Keratinocyte (primary cell): ENCODE data around the gene OXSR1. TPM values are rescaled to one million over a fixed set of nuclear protein-coding genes. Genes with fewer than 3 reads are reported as not detected.

Source experiments
- DNase-seq: peaks from one replicate; pipeline ENCODE4 v3.0.0-alpha.2; 2011; ENCODE audit warnings: low read depth, missing footprints, low spot score
- FAIRE-seq: peaks from 2 replicates; lab custom pipeline; 2011; peaks lifted over from hg19 to GRCh38; lab: Jason Lieb, UNC
- H2AFZ ChIP-seq: 2 replicates; pipeline ENCODE4 v1.6.0; 2012; ENCODE audit warnings: low read length, control low read depth, inconsistent platforms; ENCODE audit not compliant: control insufficient read depth
- H3K27ac ChIP-seq: 2 replicates; pipeline ENCODE4 v1.5.1; 2011; ENCODE audit warnings: low read length; ENCODE audit not compliant: control insufficient read depth, insufficient read depth
- H3K27me3 ChIP-seq: 3 replicates; pipeline ENCODE4 v1.6.0; 2011; ENCODE audit warnings: low read length; ENCODE audit not compliant: control insufficient read depth, insufficient read depth; ENCODE audit errors: extremely low read depth
- H3K36me3 ChIP-seq, 2 experiments: 2 replicates in 1 of 2; 3 replicates in 1 of 2; pipeline ENCODE4 v1.5.1; 2011; ENCODE audit warnings: low read length in 2 of 2, mild to moderate bottlenecking in 1 of 2; ENCODE audit not compliant: control insufficient read depth in 2 of 2, insufficient read depth in 2 of 2; ENCODE audit errors: extremely low read depth in 1 of 2
- H3K4me1 ChIP-seq: 3 replicates; pipeline ENCODE4 v1.5.1; 2011; ENCODE audit warnings: low read length; ENCODE audit not compliant: control insufficient read depth, insufficient read depth; ENCODE audit errors: extremely low read depth
- H3K4me2 ChIP-seq: 3 replicates; pipeline ENCODE4 v1.6.0; 2011; ENCODE audit warnings: low read depth, low read length; ENCODE audit not compliant: control insufficient read depth, insufficient read depth; ENCODE audit errors: extremely low read depth
- H3K4me3 ChIP-seq, 3 experiments: fragments of 200-600 bp in 1 of 3; sonication (generic) in 1 of 3; 2 replicates in 2 of 3; 3 replicates in 1 of 3; pipeline ENCODE4 v1.5.1; 2011 to 2016; ENCODE audit warnings: low read length in 3 of 3, mild to moderate bottlenecking in 3 of 3, control low read depth in 2 of 3, inconsistent platforms in 1 of 3, low read depth in 1 of 3, mixed read lengths in 1 of 3, mixed run types in 1 of 3, moderate library complexity in 1 of 3; ENCODE audit not compliant: control insufficient read depth in 2 of 3, insufficient read depth in 2 of 3; ENCODE audit errors: extremely low read depth in 1 of 3
- H3K79me2 ChIP-seq: 2 replicates; pipeline ENCODE4 v1.6.0; 2012; ENCODE audit warnings: low read length; ENCODE audit not compliant: control insufficient read depth, insufficient read depth
- H3K9ac ChIP-seq: 3 replicates; pipeline ENCODE4 v1.6.0; 2011; ENCODE audit warnings: low read length; ENCODE audit not compliant: control insufficient read depth, insufficient read depth; ENCODE audit errors: extremely low read depth
- H3K9me1 ChIP-seq: 3 replicates; pipeline ENCODE4 v1.6.0; 2011; ENCODE audit warnings: low read length; ENCODE audit not compliant: control insufficient read depth, insufficient read depth; ENCODE audit errors: extremely low read depth
- H3K9me3 ChIP-seq: 2 replicates; pipeline ENCODE4 v1.5.1; 2012; ENCODE audit warnings: low read depth, low read length; ENCODE audit not compliant: control insufficient read depth
- H4K20me1 ChIP-seq: 3 replicates; pipeline ENCODE4 v1.6.0; 2011; ENCODE audit warnings: low read length; ENCODE audit not compliant: control insufficient read depth, insufficient read depth; ENCODE audit errors: extremely low read depth
- CTCF ChIP-seq, 3 experiments: IDR thresholded peaks in 1 of 3; conservative IDR thresholded peaks in 1 of 3; optimal IDR thresholded peaks in 1 of 3; 2 replicates in 2 of 3; 3 replicates in 1 of 3; pipeline versions ENCODE3 to v1.5.1; 2011; ENCODE audit warnings: low read length in 3 of 3, mild to moderate bottlenecking in 3 of 3, moderate library complexity in 2 of 3, control low read depth in 1 of 3, inconsistent platforms in 1 of 3; ENCODE audit not compliant: insufficient read depth in 2 of 3; ENCODE audit errors: extremely low read depth in 1 of 3
- EZH2 ChIP-seq: IDR thresholded peaks from one replicate; pipeline ENCODE4 v1.6.1; 2012; ENCODE audit warnings: inconsistent platforms, mild to moderate bottlenecking, low read length, moderate library complexity
- dilution Hi-C: fragments of 300-500 bp; cut with MboI; formaldehyde crosslinking; loops from one replicate; pipeline ENCODE4 v1.7.0; 2020; ENCODE audit warnings: low sequenced_read_pairs; ENCODE audit not compliant: extremely low pct_ligation_motif_present
- polyA plus RNA-seq, 5 experiments: library from polyadenylated mRNA; depleted of rRNA in 3 of 5; stranded (reverse) in 3 of 5; stranded (forward) in 1 of 5; unstranded in 1 of 5; fragments of >200 nt; gene quantifications; 1 replicate in 1 of 5; 2 replicates in 3 of 5; 3 replicates in 1 of 5; pipeline versions ENCODE4 v1.2.1 to v1.2.3, GENCODE V29; 2011 to 2012; ENCODE audit warnings: missing spikeins in 2 of 5, low read depth in 1 of 5, low replicate concordance in 1 of 5

OXSR1 gene
- polyA plus RNA-seq, 1 donor (not counting 4 experiments of a cell fraction or from before 2014, with no cell fraction given), result 77.0 TPM

DNA sequence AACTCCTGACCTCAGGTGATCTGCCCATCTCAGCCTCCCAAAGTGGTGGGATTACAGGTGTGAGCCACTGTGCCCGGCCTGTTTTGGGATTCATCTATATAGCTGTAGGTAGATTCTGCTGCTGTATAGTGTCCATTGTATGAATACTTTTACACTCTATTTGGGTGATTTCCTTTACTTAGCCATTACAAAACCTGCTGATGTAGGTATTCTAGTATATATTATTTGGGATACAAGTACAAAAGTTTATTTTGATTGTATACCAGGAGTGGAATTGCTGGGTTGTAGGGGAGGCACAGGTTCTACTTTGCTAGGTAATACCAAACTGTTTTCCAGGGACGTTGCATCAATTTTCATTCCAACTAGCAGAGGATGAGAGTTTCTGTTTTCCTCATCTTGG is 9.5 kb upstream of the OXSR1 start:
- H3K27ac ChIP-seq, result no peak overlapping the region
- H3K4me1 ChIP-seq, result peaks cover 64% of the 10 kb centered on the region

DNA sequence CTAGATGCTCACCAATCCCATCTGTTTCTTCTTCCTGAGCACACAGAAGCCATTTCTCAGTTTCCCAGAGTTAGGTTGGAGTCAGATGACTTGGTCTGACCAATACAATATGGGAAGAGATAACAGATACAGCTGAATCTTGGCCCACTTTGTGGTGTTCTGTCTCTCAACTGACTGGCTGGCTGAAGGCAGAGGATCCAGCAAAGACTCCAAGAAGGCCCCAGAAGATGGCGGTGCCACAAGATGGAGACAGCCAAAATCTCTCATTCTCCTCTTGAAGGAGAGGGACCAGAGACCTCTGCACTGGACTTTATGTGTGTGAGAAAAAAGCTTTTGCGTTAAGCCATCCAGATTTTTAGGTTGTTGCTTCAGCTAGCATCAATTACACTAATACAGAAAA is 8.2 kb upstream of the OXSR1 start:
- Histone ChIP-seq H3K4me3 (no peak overlapping the region), H3K79me2 (no peaks in the 10 kb centered on the region), H3K9me3 (no peaks in the 10 kb centered on the region), H3K9ac (no peak overlapping the region), H3K27me3 (no peaks in the 10 kb centered on the region), H4K20me1 (no peaks in the 10 kb centered on the region), H2AFZ (peak overlapping the region; percentile 21), H3K9me1 (no peaks in the 10 kb centered on the region), H3K27ac (peak overlapping the region; percentile 2), H3K4me2 (peak overlapping the region; percentile 2), H3K4me1 (peaks cover 54% of the 10 kb centered on the region), H3K36me3 (no peaks in the 10 kb centered on the region)
- dilution Hi-C loops, result no loop called here
- peak; percentile 44 for FAIRE-seq
- TF ChIP-seq EZH2 (no peak), CTCF (optimal IDR thresholded peaks at IDR 0.05 in 1 of 3, IDR thresholded peaks at IDR 0.05 in 1 of 3, conservative IDR thresholded peaks at IDR 0.05 in 1 of 3; ENCODE audit: extremely low read depth in 1 of 3, insufficient read depth in 2 of 3, low read length in 3 of 3) (no peak)
- no peak for DNase-seq

More for the DNA sequence above, 9.5 kb upstream of the OXSR1 start:
- no peak for TF ChIP-seq EZH2
- Histone ChIP-seq H3K4me2 (no peak overlapping the region), H2AFZ (no peak overlapping the region), H4K20me1 (no peaks in the 10 kb centered on the region), H3K9ac (no peak overlapping the region), H3K9me1 (no peaks in the 10 kb centered on the region), H3K79me2 (no peaks in the 10 kb centered on the region), H3K27me3 (no peaks in the 10 kb centered on the region), H3K4me3 (no peak overlapping the region), H3K9me3 (no peaks in the 10 kb centered on the region), H3K36me3 (no peaks in the 10 kb centered on the region)
- dilution Hi-C loops, result no loop called here
- no peak for DNase-seq
- FAIRE-seq, result no peak

- H3K27ac ChIP-seq, result peak overlapping the region; percentile 2
- H4K20me1 ChIP-seq, result no peaks in the 10 kb centered on the region
- peak overlapping the region; percentile 2 for H3K4me2 ChIP-seq
- no peaks in the 10 kb centered on the region for H3K27me3 ChIP-seq
- H3K9me1 ChIP-seq, result no peaks in the 10 kb centered on the region
- no peak overlapping the region for H3K4me3 ChIP-seq
- no peaks in the 10 kb centered on the region for H3K9me3 ChIP-seq
- DNase-seq (peak; percentile 76), FAIRE-seq (peak; percentile 95)
- H3K36me3 ChIP-seq, result no peaks in the 10 kb centered on the region
- peaks cover 49% of the 10 kb centered on the region for H3K4me1 ChIP-seq
- no peak overlapping the region for H2AFZ ChIP-seq
- no peaks in the 10 kb centered on the region for H3K79me2 ChIP-seq
- H3K9ac ChIP-seq, result no peak overlapping the region
- dilution Hi-C loops, result no loop called here
- TF ChIP-seq EZH2 (no peak), CTCF (optimal IDR thresholded peaks at IDR 0.05 in 1 of 3, IDR thresholded peaks at IDR 0.05 in 1 of 3, conservative IDR thresholded peaks at IDR 0.05 in 1 of 3; ENCODE audit: extremely low read depth in 1 of 3, insufficient read depth in 2 of 3, low read length in 3 of 3) (no peak)
Observed at GRCh38 chr3:38157595-38157994, 7.7 kb upstream of the OXSR1 start.
